Activated naive CD8-positive, alpha-beta T cell (primary cell): ENCODE data around the gene ANGEL1.

Source experiments
- H3K27ac Mint-ChIP-seq: one replicate; pipeline ENCODE4 v1.8.0; 2021; ENCODE audit warnings: mixed read lengths
- H3K27me3 Mint-ChIP-seq: one replicate; pipeline ENCODE4 v1.8.0; 2021; ENCODE audit warnings: mixed read lengths
- H3K36me3 Mint-ChIP-seq: one replicate; pipeline ENCODE4 v1.8.0; 2021; ENCODE audit warnings: mixed read lengths
- H3K4me1 Mint-ChIP-seq: one replicate; pipeline ENCODE4 v1.8.0; 2021; ENCODE audit warnings: low read depth, mixed read lengths
- H3K4me3 Mint-ChIP-seq: one replicate; pipeline ENCODE4 v1.8.0; 2021; ENCODE audit warnings: mild to moderate bottlenecking, mixed read lengths
- H3K9me3 Mint-ChIP-seq: one replicate; pipeline ENCODE4 v1.8.0; 2021; ENCODE audit warnings: low read depth, mixed read lengths

ANGEL1 gene

GRCh38 chr14:76768671-76769500 lies 43.8 kb downstream of the ANGEL1 start:
- Mint-ChIP-seq H3K9me3 (no peaks in the 10 kb centered on the region), H3K4me3 (no peak overlapping the region), H3K27me3 (no peaks in the 10 kb centered on the region), H3K4me1 (peaks cover 11% of the 10 kb centered on the region), H3K36me3 (no peaks in the 10 kb centered on the region), H3K27ac (peak overlapping the region; percentile 28)

GRCh38 chr14:76767681-76768656 lies 44.7 kb downstream of the ANGEL1 start:
- Mint-ChIP-seq H3K4me1 (peaks cover 9% of the 10 kb centered on the region), H3K27me3 (no peaks in the 10 kb centered on the region), H3K4me3 (no peak overlapping the region), H3K36me3 (no peaks in the 10 kb centered on the region), H3K9me3 (no peaks in the 10 kb centered on the region), H3K27ac (peak overlapping the region; percentile 16)

- Mint-ChIP-seq H3K27me3 (peaks cover 2% of the 10 kb centered on the region), H3K4me1 (peaks cover 14% of the 10 kb centered on the region), H3K36me3 (no peaks in the 10 kb centered on the region), H3K27ac (no peak overlapping the region), H3K9me3 (no peaks in the 10 kb centered on the region), H3K4me3 (no peak overlapping the region)
Observed at GRCh38 chr14:76765461-76765931, 47.2 kb downstream of the ANGEL1 start.

GRCh38 chr14:76763096-76764041 lies 49.3 kb downstream of the ANGEL1 start:
- H3K27ac Mint-ChIP-seq, result no peak overlapping the region
- H3K4me3 Mint-ChIP-seq, result peak overlapping the region; percentile 40
- no peaks in the 10 kb centered on the region for H3K36me3 Mint-ChIP-seq
- H3K4me1 Mint-ChIP-seq, result peaks cover 9% of the 10 kb centered on the region
- H3K27me3 Mint-ChIP-seq, result peaks cover 7% of the 10 kb centered on the region
- H3K9me3 Mint-ChIP-seq, result no peaks in the 10 kb centered on the region

GRCh38 chr14:76762411-76763095 lies 50.1 kb downstream of the ANGEL1 start:
- H3K4me3 Mint-ChIP-seq, result peak overlapping the region; percentile 87
- H3K4me1 Mint-ChIP-seq, result peaks cover 5% of the 10 kb centered on the region
- H3K27me3 Mint-ChIP-seq, result peaks cover 11% of the 10 kb centered on the region
- H3K36me3 Mint-ChIP-seq, result no peaks in the 10 kb centered on the region
- H3K9me3 Mint-ChIP-seq, result no peaks in the 10 kb centered on the region
- H3K27ac Mint-ChIP-seq, result no peak overlapping the region

DNA sequence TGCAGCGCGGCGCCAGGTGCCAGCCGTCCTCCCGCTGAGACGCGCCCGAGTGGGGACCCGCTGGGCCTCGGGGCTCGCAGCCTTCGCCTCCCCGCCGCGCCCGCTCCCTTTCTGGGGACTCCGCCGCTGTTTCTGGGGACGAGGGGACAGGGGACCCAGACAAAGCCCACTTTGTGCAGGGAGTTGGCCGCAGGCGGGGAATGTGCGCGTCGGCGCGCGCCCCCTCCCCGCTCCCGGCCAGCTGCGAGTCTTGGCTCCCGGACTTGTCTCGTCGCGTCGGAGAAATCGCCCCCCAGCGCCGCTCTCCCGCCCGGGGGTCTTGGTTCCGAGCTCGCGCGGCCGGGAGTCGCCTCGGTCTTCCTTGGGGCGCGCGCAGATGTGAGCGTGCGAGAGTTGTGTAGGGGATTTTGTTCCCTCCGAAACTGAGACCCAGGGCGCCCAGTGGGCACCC lies 50.7 kb downstream of the ANGEL1 start:
- H3K27me3 Mint-ChIP-seq, result peaks cover 11% of the 10 kb centered on the region
- H3K36me3 Mint-ChIP-seq, result no peaks in the 10 kb centered on the region
- peak overlapping the region; percentile 87 for H3K4me3 Mint-ChIP-seq
- no peak overlapping the region for H3K27ac Mint-ChIP-seq
- peaks cover 5% of the 10 kb centered on the region for H3K4me1 Mint-ChIP-seq
- no peaks in the 10 kb centered on the region for H3K9me3 Mint-ChIP-seq

- H3K27ac Mint-ChIP-seq, result peak within 1 kb of the TSS; percentile 34
- peak within 1 kb of the TSS; percentile 87 for H3K4me3 Mint-ChIP-seq
- H3K9me3 Mint-ChIP-seq, result no peaks in the 10 kb centered on the region
- H3K27me3 Mint-ChIP-seq, result peaks cover 11% of the 10 kb centered on the region
- peaks cover 5% of the 10 kb centered on the region for H3K4me1 Mint-ChIP-seq
- H3K36me3 Mint-ChIP-seq, result no peaks in the 10 kb centered on the region
Observed at GRCh38 chr14:76761136-76761959, 51.3 kb downstream of the ANGEL1 start, which contains the start of gene VASH1. TSS of gene VASH1 (plus strand) at chr14:76761468. CDS start at chr14:76762822, 1,354 bp downstream.

GRCh38 chr14:76760331-76761135 lies 52.1 kb downstream of the ANGEL1 start:
- Mint-ChIP-seq H3K4me3 (peak overlapping the region; percentile 77), H3K9me3 (no peaks in the 10 kb centered on the region), H3K27ac (peak overlapping the region; percentile 34), H3K36me3 (no peaks in the 10 kb centered on the region), H3K27me3 (peaks cover 11% of the 10 kb centered on the region), H3K4me1 (peaks cover 5% of the 10 kb centered on the region)

- Mint-ChIP-seq H3K9me3 (no peaks in the 10 kb centered on the region), H3K27ac (no peak overlapping the region), H3K27me3 (peaks cover 11% of the 10 kb centered on the region), H3K4me1 (peaks cover 5% of the 10 kb centered on the region), H3K36me3 (no peaks in the 10 kb centered on the region), H3K4me3 (peak overlapping the region; percentile 77)
Observed at GRCh38 chr14:76759589-76759988, 53.1 kb downstream of the ANGEL1 start.

DNA sequence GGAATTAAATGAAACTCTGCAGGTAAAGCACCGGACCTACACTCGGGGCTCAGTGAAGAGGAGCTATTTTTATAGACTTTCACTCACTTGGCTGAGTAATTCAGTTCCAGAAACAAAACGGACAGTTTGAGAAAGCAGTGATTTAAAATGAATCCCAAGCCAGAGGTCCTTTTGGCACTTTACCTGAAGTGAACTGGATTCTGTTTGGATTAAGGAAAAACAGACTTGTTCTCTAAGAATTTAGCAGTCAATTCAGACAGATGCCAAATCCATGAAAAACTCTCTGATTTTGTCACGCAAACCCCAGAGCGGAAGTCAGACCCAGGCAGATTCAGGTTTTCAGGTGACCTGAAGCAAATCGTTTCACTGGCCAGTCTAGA lies 56.3 kb downstream of the ANGEL1 start:
- no peaks in the 10 kb centered on the region for H3K9me3 Mint-ChIP-seq
- H3K4me1 Mint-ChIP-seq, result peaks cover 2% of the 10 kb centered on the region
- no peak overlapping the region for H3K4me3 Mint-ChIP-seq
- H3K27me3 Mint-ChIP-seq, result peaks cover 11% of the 10 kb centered on the region
- no peaks in the 10 kb centered on the region for H3K36me3 Mint-ChIP-seq
- no peak overlapping the region for H3K27ac Mint-ChIP-seq

- H3K27me3 Mint-ChIP-seq, result peaks cover 11% of the 10 kb centered on the region
- H3K9me3 Mint-ChIP-seq, result no peaks in the 10 kb centered on the region
- no peaks in the 10 kb centered on the region for H3K36me3 Mint-ChIP-seq
- no peak overlapping the region for H3K27ac Mint-ChIP-seq
- H3K4me3 Mint-ChIP-seq, result no peak overlapping the region
- H3K4me1 Mint-ChIP-seq, result no peaks in the 10 kb centered on the region
Observed at GRCh38 chr14:76755610-76756370, 56.9 kb downstream of the ANGEL1 start.

- H3K27me3 Mint-ChIP-seq, result peaks cover 9% of the 10 kb centered on the region
- no peaks in the 10 kb centered on the region for H3K4me1 Mint-ChIP-seq
- H3K27ac Mint-ChIP-seq, result no peak overlapping the region
- H3K36me3 Mint-ChIP-seq, result no peaks in the 10 kb centered on the region
- H3K9me3 Mint-ChIP-seq, result no peaks in the 10 kb centered on the region
- H3K4me3 Mint-ChIP-seq, result no peak overlapping the region
Observed at GRCh38 chr14:76754586-76754985, 58.1 kb downstream of the ANGEL1 start.
